Stimulated activated CD4-positive, alpha-beta T cell treated with anti-CD3 and anti-CD28 coated beads, Interleukin-4, amount 100 ng/mL, for 4 hours (primary cell): ENCODE data around the gene CTDNEP1.

Experiments used
- DNase-seq, 2 experiments: peaks; one replicate each; pipeline ENCODE4 v3.0.0-alpha.2; 2020

The CTDNEP1 gene

DNA sequence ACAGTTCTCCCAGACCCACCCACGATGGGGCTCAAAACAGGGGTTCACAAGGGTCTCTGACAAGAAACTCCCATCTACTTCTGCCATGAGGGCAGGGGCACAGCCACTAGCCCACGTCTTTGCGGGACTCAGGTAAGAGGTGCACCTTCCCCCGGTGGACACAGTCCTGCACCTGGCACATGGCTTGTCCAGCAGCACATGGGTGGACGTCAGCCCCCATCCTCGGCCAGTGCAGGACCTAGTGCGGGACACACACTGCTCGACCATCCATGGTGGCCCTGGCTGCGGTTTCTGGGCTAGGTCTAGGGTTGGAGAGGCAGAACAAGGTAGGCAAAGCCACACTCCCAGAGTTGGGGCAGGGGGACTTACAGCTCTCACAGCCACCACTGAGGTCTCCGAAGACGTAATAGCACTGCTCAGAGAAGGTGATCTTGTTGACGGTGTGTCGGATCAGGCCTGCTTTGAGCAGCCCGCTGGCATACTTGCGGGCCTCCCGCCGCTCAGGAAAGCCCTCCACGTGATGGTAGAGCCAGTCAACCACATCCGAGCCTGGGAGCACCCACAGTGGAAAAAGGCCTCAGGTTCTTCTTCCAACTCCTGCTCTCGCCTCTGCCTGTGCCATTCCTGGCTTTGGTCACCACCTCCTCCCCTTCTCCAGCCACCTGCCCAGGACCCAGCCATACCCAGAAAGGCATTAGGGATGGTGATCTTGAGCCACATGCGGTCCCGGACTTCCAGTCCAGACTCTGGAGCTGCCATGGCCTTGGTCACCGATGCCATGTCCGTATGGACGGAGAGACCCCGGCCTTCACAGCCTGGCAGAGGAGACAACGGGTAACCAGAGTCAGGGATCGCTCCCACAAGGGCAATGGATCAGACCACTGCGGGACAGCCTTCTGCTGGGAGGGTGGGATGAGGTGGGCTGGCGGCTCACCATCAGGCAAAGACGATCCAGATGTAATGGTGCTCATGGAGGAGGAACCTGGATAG is 24.5 kb downstream of the CTDNEP1 start:
- no peak for DNase-seq

DNA sequence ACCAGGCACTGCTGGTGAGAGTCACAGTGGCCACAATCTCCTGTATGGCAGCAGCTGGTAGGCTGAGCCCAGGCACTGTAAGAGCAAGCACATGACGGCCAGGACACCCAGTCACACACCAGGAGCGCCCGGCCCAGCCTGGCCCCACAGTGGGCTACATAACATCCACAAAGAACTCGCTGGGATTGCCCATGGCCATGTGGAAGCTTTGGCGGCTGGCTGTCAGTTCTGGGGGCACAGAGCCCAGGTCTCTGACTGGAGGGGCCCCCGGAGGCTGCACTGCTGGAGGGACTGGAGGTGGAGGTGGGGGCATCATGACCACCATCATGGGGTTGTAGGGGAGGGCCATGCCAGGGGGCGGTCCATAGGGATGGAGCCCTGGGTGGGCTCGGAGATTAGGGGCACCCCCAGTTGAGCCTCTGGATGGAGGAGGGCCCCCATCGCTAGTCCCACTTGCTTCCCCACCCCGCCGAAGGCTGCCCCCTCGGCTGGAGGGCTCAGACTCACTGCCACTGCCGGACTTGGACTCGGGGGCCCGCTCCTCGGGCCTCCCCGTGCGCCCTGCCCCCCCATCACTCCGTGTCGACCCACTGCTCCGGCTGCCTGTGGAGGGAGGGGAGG is 25.7 kb downstream of the CTDNEP1 start:
- no peak for DNase-seq

- no peak for DNase-seq
Observed at GRCh38 chr17:7224661-7225111, 26.8 kb downstream of the CTDNEP1 start.

DNA sequence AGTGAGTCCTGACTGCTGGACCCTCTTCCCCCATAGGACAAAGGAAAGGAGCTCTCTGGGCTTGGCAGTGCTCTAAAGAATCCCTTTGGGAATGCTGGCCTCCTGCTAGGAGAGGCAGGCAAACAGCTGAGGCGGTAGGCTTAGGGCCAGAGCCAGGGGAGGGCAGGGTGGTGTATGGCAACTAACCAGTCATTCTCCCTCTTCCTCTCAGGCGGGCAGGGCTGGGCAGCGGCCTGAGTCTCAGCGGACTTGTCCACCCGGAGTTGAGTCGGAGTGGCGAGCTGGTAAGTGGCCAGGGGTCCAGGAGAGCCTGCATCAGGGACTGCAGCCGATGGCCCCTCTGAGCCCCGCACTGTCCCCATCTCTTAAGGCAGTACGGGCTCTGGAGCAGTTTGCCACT is 27.4 kb downstream of the CTDNEP1 start:
- DNase-seq: no peak

GRCh38 chr17:7223375-7223774 is 28.2 kb downstream of the CTDNEP1 start:
- DNase-seq: no peak

GRCh38 chr17:7222972-7223292 is 28.6 kb downstream of the CTDNEP1 start:
- DNase-seq: no peak

DNA sequence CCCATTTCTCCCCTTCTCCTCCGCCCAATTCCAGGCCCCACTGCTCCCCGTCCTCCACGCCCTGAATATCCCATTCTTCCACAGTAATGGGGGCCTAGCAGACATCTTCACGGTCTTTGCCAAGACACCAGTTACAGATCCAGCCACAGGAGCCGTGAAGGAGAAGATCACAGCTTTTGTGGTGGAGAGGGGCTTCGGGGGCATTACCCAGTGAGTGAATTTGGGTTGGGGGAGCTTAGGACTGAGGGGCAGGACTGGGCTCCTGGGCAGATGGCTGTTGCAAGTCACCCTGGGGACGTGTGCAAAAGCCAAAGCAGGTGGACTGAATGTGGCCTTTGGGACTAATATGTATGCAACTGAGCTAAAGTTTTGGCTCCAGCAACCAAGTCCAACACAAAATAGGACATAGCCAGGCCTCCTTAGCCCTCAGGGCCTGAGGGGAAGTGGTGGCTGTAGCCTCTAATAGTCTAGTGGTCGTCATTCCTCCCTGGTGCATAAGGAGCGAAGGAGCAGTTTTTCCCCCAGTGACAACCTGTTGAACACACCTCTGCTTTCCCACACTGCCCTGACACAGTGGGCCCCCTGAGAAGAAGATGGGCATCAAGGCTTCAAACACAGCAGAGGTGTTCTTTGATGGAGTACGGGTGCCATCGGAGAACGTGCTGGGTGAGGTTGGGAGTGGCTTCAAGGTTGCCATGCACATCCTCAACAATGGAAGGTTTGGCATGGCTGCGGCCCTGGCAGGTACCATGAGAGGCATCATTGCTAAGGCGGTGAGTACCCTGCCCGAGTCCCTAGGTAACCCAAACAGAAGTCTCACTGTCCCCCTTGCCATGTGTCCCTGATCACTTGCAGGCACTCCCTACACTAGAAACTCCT is 29.2 kb downstream of the CTDNEP1 start:
- DNase-seq: no peak

DNA sequence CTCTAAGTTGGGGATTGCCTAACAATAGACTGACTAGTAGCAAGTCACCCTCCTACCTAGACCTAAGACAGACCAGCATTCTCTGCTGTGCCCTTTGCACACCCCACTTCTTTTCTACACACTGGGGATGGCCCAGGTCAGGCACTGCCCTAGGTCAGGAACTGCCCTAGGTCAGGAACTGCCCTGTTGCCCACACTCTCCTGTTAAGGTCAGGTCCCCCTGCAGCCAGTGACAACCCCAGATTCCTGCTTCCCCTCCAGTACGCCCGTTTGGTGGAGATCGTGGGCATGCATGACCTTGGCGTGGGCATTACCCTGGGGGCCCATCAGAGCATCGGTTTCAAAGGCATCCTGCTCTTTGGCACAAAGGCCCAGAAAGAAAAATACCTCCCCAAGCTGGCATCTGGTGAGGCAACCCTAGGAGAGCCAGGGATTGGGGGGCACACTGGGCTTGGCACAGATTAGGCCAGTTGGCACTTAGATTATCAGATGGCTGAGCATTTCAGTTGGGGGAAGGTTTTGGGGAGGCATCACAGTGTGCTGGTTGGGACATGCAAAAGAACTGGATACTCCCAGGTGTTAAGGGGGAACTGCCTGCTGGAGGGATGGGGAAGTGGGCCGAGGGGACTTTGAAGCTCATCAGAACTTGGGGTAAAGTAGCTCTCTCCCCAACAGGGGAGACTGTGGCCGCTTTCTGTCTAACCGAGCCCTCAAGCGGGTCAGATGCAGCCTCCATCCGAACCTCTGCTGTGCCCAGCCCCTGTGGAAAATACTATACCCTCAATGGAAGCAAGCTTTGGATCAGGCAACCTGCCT is 30.0 kb downstream of the CTDNEP1 start:
- no peak for DNase-seq

DNA sequence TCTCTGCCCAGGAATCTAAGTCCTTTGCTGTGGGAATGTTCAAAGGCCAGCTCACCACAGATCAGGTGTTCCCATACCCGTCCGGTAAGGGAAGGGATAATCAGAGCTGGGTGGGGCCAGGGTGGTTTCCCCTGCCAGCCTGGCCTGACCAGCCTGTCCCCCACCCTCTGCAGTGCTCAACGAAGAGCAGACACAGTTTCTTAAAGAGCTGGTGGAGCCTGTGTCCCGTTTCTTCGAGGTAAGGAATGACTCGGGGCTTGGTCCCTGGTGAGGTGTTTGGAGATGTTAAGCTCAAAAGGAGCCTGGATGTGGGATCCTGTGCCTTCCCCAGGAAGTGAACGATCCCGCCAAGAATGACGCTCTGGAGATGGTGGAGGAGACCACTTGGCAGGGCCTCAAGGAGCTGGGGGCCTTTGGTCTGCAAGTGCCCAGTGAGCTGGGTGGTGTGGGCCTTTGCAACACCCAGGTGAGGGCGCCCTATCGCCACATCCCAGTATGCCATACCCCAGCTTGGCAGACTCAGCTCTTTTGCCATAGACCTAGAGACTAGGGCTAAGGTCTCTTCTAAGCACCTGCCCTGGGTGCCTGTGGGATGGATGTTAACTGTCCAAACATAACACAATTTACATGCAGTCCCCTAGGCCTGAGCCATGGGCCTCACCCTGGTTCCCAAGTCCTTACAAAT is 30.8 kb downstream of the CTDNEP1 start:
- DNase-seq: peak; percentile 48 to 55

GRCh38 chr17:7219812-7220592 is 31.5 kb downstream of the CTDNEP1 start, which contains the start of the genes ACADVL and DLG4:
TSS of gene ACADVL (plus strand) at chr17:7219938. CDS start at chr17:7219985, 47 bp downstream.
TSS of gene DLG4 (minus strand) at chr17:7219836.
- peak; percentile 71 to 79 for DNase-seq

DNA sequence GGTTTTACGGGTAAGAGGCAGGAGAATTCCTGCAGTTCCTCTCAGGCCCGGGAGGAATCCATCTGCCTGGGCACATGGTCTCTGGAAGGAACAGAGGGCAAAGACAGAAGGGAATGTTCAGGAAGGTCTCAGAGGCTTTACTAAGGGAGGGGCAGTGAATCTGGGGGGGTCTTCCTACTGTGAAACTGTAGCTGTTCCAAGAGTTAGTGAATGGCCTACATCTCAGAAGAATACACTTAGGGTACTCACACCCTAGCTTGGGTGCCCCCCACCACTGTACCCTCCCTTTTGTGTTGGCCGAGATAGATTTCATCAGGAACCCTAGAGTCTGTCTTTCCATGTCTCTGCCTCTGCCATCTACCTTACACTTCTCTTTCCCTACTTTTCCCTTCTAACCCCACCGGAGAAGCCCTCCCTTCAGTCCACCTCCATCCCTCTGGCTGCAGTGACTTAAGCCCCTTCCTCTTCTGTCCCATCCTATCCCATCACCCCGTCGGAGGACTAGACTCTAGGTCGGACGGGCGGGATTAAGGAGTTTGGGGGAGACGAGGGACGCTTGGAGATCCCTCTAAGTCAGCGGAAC is 32.2 kb downstream of the CTDNEP1 start:
- DNase-seq: no peak

- no peak for DNase-seq
Observed at GRCh38 chr17:7218758-7219157, 32.8 kb downstream of the CTDNEP1 start.

- DNase-seq: no peak
Observed at GRCh38 chr17:7218166-7218565, 33.4 kb downstream of the CTDNEP1 start.

DNA sequence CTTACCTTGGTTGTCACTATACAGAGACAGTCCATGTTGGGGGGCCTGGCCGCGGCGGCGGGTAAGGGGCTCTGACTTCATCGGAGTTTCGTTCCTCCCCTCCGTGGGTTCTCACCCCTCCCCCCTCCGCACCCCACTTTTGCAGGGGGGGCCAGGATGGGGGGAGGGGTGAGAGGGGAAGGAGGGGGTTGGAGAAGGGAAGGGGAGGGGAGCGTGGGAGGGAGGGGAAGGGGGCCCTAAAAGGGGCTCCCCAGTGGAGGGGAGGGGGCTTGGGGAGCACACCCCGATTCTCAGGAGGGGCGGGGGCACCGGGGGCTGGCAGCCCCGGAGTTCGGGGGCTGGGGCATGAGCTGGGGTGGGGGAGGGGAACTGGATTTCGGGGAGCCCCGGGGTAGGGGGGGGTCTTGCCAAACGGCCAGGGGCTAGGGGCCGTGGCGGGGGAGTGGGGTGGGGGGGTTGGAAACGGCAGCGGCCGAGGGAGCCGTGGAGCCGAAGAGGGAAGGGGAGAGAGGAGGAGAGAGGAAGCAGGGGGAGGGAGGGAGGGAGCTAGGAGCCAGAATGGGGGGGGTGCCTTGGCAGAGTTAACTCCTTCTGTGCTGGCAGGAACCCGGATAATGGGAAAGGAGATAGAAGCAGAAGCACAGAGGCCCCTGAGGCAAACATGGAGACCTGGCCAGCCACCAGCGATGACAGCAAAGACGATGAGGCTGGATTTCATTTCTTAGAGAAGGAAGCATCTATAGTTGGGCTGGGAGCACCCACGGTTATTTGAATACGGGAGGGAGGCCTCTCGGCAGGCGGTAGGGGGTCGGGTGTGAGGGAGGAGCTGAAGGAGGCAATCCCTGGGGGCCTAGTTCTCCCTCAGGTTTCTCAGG is 34.2 kb downstream of the CTDNEP1 start:
- DNase-seq: no peak

DNA sequence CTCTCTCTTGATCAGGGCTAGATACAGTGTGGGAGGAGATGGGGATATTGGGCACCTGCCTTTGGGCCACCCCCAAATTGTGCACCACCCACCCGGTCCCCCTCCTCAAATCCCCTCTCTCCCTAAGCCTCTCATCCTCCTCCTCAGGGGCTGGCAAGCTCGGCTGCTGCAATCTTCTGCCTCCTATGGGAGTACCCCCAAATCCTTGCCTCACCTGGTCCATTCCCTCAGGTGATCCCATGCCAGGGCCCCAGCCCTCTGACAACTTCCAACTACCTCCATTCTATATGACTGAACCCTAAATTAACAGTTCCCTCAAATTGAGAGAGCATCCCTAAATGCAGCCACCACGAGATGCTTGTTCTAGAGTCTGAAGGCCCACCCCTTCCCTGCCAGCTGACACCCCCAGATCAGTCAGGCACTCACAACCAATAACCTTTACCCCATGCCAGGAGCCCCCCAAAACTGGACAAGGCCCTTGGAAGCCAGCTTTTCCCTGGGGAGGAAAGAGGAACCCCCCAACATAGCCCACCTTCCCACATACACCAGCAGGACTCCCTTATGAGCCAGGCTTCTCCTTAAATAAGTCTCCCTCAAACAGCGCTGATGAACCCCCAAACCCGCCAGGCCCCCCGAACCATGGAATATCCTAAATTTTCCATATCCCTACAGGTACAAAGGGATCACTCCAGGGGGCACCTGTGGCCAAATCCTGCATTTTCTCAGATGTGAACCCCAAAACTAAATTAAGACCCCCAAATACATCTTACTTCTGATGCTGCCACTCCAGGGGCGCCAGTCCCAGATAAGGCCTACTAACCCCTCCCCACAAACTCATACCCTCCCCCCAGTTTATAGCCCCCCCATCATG is 35.1 kb downstream of the CTDNEP1 start:
- no peak for DNase-seq

- peak in 1 of 2 experiments; percentile 30 for DNase-seq
Observed at GRCh38 chr17:7215652-7216180, 35.8 kb downstream of the CTDNEP1 start.

DNA sequence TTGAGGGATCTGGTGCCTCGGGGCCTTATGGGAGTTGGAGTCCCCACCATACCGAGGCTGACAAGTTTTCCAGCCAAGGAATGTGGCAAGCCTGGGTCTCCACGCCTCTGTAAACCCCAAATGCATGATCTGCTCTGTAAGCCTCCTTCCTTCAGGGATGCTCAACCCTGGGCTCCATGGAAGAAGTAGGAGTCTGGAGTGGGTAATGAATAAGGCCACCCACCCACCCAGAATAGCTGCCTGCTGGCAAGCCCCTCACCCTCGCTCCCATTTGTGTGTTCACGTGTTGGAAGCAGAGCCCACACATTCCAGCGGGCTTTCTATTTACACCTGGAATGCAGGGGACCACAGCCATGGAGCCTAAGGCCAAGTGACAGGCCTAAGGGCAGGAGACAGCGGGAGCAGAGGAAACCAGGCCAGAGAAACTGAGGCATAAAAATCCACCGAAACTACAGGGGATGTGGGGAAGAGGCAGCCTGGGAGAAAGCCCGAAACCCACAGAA is 36.3 kb downstream of the CTDNEP1 start:
- no peak for DNase-seq
